SU-DHL-6 (cell line): ENCODE data around the gene NPC2.

Experiments
- H2AFZ ChIP-seq: fragments of 200-600 bp; sonication (generic); 2 replicates; pipeline ENCODE4 v1.6.1; 2014; ENCODE audit warnings: low read depth, mild to moderate bottlenecking, moderate library complexity, mixed read lengths, antibody characterized with exemption, low read length; ENCODE audit not compliant: severe bottlenecking
- H3F3A ChIP-seq: fragments of 200-600 bp; shearing (Covaris generic); 2 replicates; pipeline ENCODE4 v1.6.0; 2016; ENCODE audit warnings: antibody characterized with exemption, mild to moderate bottlenecking; ENCODE audit not compliant: insufficient read depth
- H3K27ac ChIP-seq: fragments of 200-600 bp; sonication (generic); 2 replicates; pipeline ENCODE4 v1.5.1; 2016; ENCODE audit warnings: low read depth, mild to moderate bottlenecking, low read length, moderate library complexity, mixed read lengths
- H3K27me3 ChIP-seq: fragments of 200-600 bp; sonication (generic), shearing (Covaris generic); 2 replicates; pipeline ENCODE4 v1.6.0; 2014; ENCODE audit warnings: mild to moderate bottlenecking, low read length
- H3K36me3 ChIP-seq: fragments of 200-600 bp; sonication (generic); 2 replicates; pipeline ENCODE4 v1.6.1; 2014; ENCODE audit warnings: mild to moderate bottlenecking, low read length, mixed read lengths
- H3K4me2 ChIP-seq: fragments of 300-600, 200-600 bp; shearing (Covaris generic), sonication (generic); 2 replicates; pipeline ENCODE4 v1.6.0; 2014; ENCODE audit warnings: low read length, low read depth, mild to moderate bottlenecking; ENCODE audit not compliant: poor library complexity, severe bottlenecking
- H3K4me3 ChIP-seq: fragments of 200-600 bp; sonication (generic); 2 replicates; pipeline ENCODE4 v1.5.1; 2014; ENCODE audit warnings: antibody characterized with exemption, low read length, mild to moderate bottlenecking, mixed read lengths; ENCODE audit not compliant: insufficient read depth, poor library complexity, severe bottlenecking
- H3K79me2 ChIP-seq: fragments of 200-600 bp; sonication (generic); 2 replicates; pipeline ENCODE4 v1.6.1; 2014; ENCODE audit warnings: mild to moderate bottlenecking, low read length, moderate library complexity; ENCODE audit not compliant: insufficient read depth
- H3K9ac ChIP-seq: fragments of 200-600 bp; sonication (generic); 2 replicates; pipeline ENCODE4 v1.7.0; 2014; ENCODE audit warnings: mild to moderate bottlenecking, low read length
- H3K9me2 ChIP-seq: fragments of 200-600 bp; sonication (generic); replicated peaks from 2 replicates; pipeline ENCODE4 v1.6.1; 2014; ENCODE audit warnings: low read length; ENCODE audit not compliant: insufficient read depth
- H3K9me3 ChIP-seq: fragments of 200-600 bp; sonication (generic); 2 replicates; pipeline ENCODE4 v1.6.1; 2014; ENCODE audit warnings: low read length, mixed read lengths; ENCODE audit not compliant: insufficient read depth
- H4K20me1 ChIP-seq: fragments of 200-600 bp; sonication (generic); 2 replicates; pipeline ENCODE4 v1.6.1; 2014; ENCODE audit warnings: low read depth, mild to moderate bottlenecking, antibody characterized with exemption, low read length, moderate library complexity, mixed read lengths
- CTCF ChIP-seq: fragments of 200-600 bp; sonication (generic); IDR thresholded peaks from one replicate; pipeline ENCODE4 v1.5.1; 2017; ENCODE audit warnings: antibody characterized with exemption, mild to moderate bottlenecking, low read length, moderate library complexity; ENCODE audit not compliant: insufficient read depth, poor library complexity, severe bottlenecking
- EZH2phosphoT487 ChIP-seq: fragments of 200-600 bp; sonication (generic), shearing (Covaris generic); conservative IDR thresholded peaks from 2 replicates; pipeline ENCODE4 v1.6.1; 2018; ENCODE audit warnings: mild to moderate bottlenecking, antibody characterized with exemption, low read length, moderate library complexity, mixed read lengths

NPC2 gene

GRCh38 chr14:74429991-74430390 lies 63.1 kb downstream of the NPC2 start:
- no peaks in the 10 kb centered on the region for H3K9me2 ChIP-seq
- H3K9ac ChIP-seq = no peak overlapping the region
- H3K9me3 ChIP-seq = no peaks in the 10 kb centered on the region
- H3K27me3 ChIP-seq = no peaks in the 10 kb centered on the region; the same call in 1 of the 2 replicates
- H3F3A ChIP-seq = no peaks in the 10 kb centered on the region
- no peak overlapping the region for H3K4me2 ChIP-seq
- H3K4me3 ChIP-seq = no peak overlapping the region
- no peak overlapping the region for H3K27ac ChIP-seq
- no peak for TF ChIP-seq CTCF
- no peak for TF ChIP-seq EZH2phosphoT487
- H3K79me2 ChIP-seq = no peaks in the 10 kb centered on the region
- H3K36me3 ChIP-seq = no peaks in the 10 kb centered on the region
- H4K20me1 ChIP-seq = no peaks in the 10 kb centered on the region
- no peak overlapping the region for H2AFZ ChIP-seq
